T-helper 17 cell (primary cell): ENCODE measurements around the gene SYS1. TPM values are rescaled to one million over a fixed set of nuclear protein-coding genes. Genes with fewer than 3 reads are reported as not detected.

Experiments used
- ATAC-seq: fragments of 150-1000 bp; cut with Tn5 transposase; 2 replicates; pipeline ENCODE4 v1.10.0; 2021; ENCODE audit warnings: mild to moderate bottlenecking, moderate library complexity
- DNase-seq, 3 donors: peaks; one replicate each; pipeline versions ENCODE4 v3.0.0 to v3.0.0-alpha.2; 2020 to 2021
- H3K9me3 ChIP-seq: one replicate; pipeline ENCODE4 v1.7.0; 2013; ENCODE audit warnings: low read length, mild to moderate bottlenecking; ENCODE audit not compliant: control insufficient read depth, poor library complexity, severe bottlenecking
- H3K27ac Mint-ChIP-seq: one replicate; pipeline ENCODE4 v1.8.0; 2022; ENCODE audit warnings: mild to moderate bottlenecking, moderate library complexity, mixed read lengths
- H3K27me3 Mint-ChIP-seq: one replicate; pipeline ENCODE4 v1.8.0; 2022; ENCODE audit warnings: mixed read lengths
- H3K36me3 Mint-ChIP-seq: one replicate; pipeline ENCODE4 v1.8.0; 2022; ENCODE audit warnings: low read depth, mixed read lengths
- H3K4me1 Mint-ChIP-seq: one replicate; pipeline ENCODE4 v1.8.0; 2022; ENCODE audit warnings: mild to moderate bottlenecking, mixed read lengths
- H3K4me3 Mint-ChIP-seq: one replicate; pipeline ENCODE4 v1.8.0; 2022; ENCODE audit warnings: mild to moderate bottlenecking, moderate library complexity, mixed read lengths
- total RNA-seq, 4 donors: library from RNA in 2 of 4; stranded (reverse) in 2 of 4; gene quantifications; one replicate each; pipeline ENCODE4 v1.2.3 and lab custom pipeline; 2022 to 2026

Gene SYS1
- total RNA-seq, 2 donors from 2014 or later = 93.3 to 99.5 TPM

DNA sequence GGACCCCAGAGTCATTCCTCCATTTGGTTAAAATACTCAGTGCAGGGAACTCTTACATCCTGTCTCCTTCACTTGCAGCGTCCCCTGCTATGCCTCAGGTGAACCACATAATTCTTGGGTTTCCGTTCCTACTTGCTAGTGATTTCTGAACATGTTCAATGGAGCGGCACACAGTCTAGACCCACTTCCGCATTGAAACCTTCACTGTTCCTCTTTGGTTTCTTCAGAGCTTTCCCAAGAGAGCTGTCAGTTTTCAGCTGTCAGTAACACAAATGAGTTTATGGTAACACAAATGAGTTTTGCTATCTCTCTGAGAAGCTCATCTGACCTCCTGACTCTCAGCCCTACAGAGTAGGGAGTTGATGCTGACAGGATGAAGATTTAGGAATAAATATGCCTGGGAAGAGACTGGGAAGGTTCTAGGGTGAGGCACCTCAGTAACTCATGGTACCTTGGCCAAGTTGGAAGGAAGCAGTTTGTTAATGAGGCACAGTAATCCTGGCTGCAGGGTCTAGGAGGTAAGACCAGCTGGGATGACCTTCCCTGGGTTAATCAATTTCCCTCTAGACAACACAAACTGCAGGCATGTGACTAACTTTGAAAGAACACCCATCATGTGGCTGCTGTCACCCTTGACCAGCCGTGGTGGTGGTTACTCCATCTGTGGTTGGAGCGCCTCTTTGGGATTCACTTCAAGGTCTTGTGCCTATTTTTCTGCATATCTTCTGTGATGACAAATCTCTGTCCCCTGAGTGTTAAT lies 5.4 kb downstream of the SYS1 start:
- Mint-ChIP-seq H3K4me3 (peak overlapping the region; percentile 81), H3K36me3 (no peaks in the 10 kb centered on the region), H3K27ac (peak overlapping the region; percentile 79), H3K4me1 (peaks cover 32% of the 10 kb centered on the region), H3K27me3 (no peaks in the 10 kb centered on the region)
- H3K9me3 ChIP-seq = no peaks in the 10 kb centered on the region
- ATAC-seq = peak; percentile 68
- no peak for DNase-seq

- no peaks in the 10 kb centered on the region for H3K9me3 ChIP-seq
- Mint-ChIP-seq H3K27ac (peak overlapping the region; percentile 16), H3K27me3 (no peaks in the 10 kb centered on the region), H3K4me3 (no peak overlapping the region), H3K36me3 (no peaks in the 10 kb centered on the region), H3K4me1 (peaks cover 29% of the 10 kb centered on the region)
- ATAC-seq = no peak
- DNase-seq = no peak
Measured at GRCh38 chr20:45370571-45371160, 7.7 kb downstream of the SYS1 start.

DNA sequence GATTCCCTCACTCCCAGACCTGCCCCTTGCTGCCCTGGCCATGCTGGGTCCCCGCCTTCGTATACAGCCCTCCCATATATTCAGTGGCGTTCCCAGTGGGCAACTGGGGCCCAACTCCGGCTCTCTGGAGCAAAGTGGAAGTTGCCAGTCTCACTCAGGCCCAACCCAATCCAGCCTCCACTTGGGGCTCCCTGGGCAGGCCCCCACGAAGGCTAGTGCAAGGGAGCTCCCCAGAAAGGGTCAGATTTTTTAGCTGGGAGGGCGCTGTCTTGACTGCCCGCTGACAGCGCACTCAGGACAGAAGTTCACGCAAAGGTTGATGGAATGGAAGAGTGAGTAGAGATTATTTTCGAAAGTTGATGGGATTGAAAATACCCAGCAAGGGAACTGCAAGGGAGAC lies 9.3 kb downstream of the SYS1 start:
- H3K27ac Mint-ChIP-seq = peak overlapping the region; percentile 82
- ATAC-seq = no peak
- H3K27me3 Mint-ChIP-seq = no peaks in the 10 kb centered on the region
- no peaks in the 10 kb centered on the region for H3K9me3 ChIP-seq
- H3K4me3 Mint-ChIP-seq = peak overlapping the region; percentile 87
- H3K36me3 Mint-ChIP-seq = no peaks in the 10 kb centered on the region
- DNase-seq = no peak
- peaks cover 25% of the 10 kb centered on the region for H3K4me1 Mint-ChIP-seq

DNA sequence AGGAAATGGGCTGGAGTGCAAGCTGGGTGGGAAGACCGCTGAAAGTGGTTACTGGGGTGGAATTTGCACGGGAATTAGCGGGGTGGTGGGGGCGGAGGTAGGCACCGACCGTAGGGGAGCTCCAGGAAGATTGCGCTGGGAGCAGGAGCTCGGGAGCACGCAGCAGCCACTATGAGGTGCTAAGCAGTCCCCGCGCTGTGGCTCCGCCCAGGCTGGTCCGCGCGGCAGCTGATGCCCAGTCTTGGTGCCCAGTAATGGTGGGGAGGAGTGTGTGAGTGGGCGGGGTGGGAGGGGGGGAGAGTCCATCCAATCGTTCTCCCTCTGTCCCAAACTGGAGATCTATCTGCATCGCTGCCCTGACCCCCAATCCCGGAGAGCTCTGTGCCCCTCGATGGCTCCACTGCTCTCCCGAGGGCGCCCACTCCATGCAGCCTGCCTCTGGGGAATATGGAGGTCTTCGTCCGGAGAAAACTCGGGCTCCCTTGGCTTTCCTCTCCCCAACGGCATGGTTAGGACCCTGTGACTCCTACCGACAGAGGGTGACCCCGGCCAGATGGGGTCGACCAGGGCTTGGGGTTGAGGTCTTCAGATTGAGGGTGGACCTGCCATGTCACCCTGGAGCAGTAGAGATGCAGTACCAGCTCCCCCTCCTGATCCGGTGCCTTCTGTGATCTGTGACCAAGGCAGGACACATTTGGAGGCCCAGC lies 9.8 kb downstream of the SYS1 start:
- ATAC-seq = no peak
- H3K4me3 Mint-ChIP-seq = peak overlapping the region; percentile 91
- no peaks in the 10 kb centered on the region for H3K9me3 ChIP-seq
- no peaks in the 10 kb centered on the region for H3K27me3 Mint-ChIP-seq
- H3K4me1 Mint-ChIP-seq = peaks cover 24% of the 10 kb centered on the region
- H3K36me3 Mint-ChIP-seq = no peaks in the 10 kb centered on the region
- no peak for DNase-seq
- H3K27ac Mint-ChIP-seq = peak overlapping the region; percentile 82

- H3K4me1 Mint-ChIP-seq = peaks cover 16% of the 10 kb centered on the region
Measured at GRCh38 chr20:45373353-45374100, 10.6 kb downstream of the SYS1 start.

DNA sequence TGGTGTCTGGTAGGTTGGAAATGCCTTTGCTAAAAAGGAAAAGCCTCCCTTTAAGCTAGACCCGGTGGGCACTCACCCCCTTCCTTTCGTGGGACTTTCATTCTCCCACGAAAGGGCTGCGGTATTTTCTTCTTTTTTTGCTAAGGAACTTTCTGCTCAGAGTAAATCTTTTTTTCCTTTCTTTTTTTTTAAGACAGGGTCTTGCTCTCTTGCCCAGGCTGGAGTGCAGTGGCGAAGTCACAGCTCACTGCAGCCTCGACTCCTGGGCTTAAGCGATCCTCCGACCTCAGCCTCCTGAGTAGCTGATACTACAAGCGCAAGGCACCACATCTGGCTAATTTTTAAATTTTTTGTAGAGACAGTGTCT lies 11.1 kb downstream of the SYS1 start:
- peak overlapping the region; percentile 82 for H3K27ac Mint-ChIP-seq
- H3K36me3 Mint-ChIP-seq = no peaks in the 10 kb centered on the region
- no peak for ATAC-seq
- DNase-seq = no peak
- peak overlapping the region; percentile 91 for H3K4me3 Mint-ChIP-seq
- H3K9me3 ChIP-seq = no peaks in the 10 kb centered on the region
- H3K4me1 Mint-ChIP-seq = peaks cover 16% of the 10 kb centered on the region
- H3K27me3 Mint-ChIP-seq = no peaks in the 10 kb centered on the region

More at GRCh38 chr20:45373353-45374100, 10.6 kb downstream of the SYS1 start:
- no peaks in the 10 kb centered on the region for H3K9me3 ChIP-seq
- Mint-ChIP-seq H3K4me3 (peak overlapping the region; percentile 91), H3K27ac (peak overlapping the region; percentile 82), H3K36me3 (no peaks in the 10 kb centered on the region), H3K27me3 (no peaks in the 10 kb centered on the region)
- peak; percentile 76 to 90 (median 80) for DNase-seq
- peak; percentile 90 for ATAC-seq

DNA sequence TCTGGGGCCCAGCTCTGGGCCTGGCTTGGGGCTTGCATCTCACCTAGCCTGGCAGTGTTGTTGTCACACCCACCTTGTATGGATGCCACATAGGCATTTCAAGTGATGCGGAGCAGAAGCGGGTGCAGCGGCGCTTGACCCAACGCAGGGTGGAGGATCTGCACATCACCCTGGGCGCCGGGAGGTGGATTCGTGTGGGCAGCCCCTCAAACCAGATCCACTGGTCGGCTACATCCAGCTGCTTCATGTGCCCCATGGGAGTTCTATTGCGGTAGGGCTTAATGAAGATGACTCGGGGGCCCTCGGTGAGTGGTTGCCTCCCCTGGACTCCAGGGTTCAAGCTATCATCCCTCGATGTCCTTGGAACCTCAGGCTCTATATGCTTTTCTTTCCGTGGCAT lies 12.0 kb downstream of the SYS1 start:
- H3K36me3 Mint-ChIP-seq = no peaks in the 10 kb centered on the region
- peaks cover 16% of the 10 kb centered on the region for H3K4me1 Mint-ChIP-seq
- no peak overlapping the region for H3K27ac Mint-ChIP-seq
- DNase-seq (no peak), ATAC-seq (no peak)
- H3K9me3 ChIP-seq = no peaks in the 10 kb centered on the region
- peak overlapping the region; percentile 52 for H3K4me3 Mint-ChIP-seq
- H3K27me3 Mint-ChIP-seq = no peaks in the 10 kb centered on the region

- ATAC-seq = no peak
- no peak overlapping the region for H3K27ac Mint-ChIP-seq
- H3K4me1 Mint-ChIP-seq = peaks cover 15% of the 10 kb centered on the region
- H3K4me3 Mint-ChIP-seq = no peak overlapping the region
- DNase-seq = no peak
- no peaks in the 10 kb centered on the region for H3K27me3 Mint-ChIP-seq
- H3K9me3 ChIP-seq = no peaks in the 10 kb centered on the region
- H3K36me3 Mint-ChIP-seq = peaks cover 2% of the 10 kb centered on the region
Measured at GRCh38 chr20:45377269-45377668, 14.3 kb downstream of the SYS1 start.

- H3K4me3 Mint-ChIP-seq = no peak within 1 kb of the TSS
- DNase-seq = no peak
- H3K4me1 Mint-ChIP-seq = peaks cover 15% of the 10 kb centered on the region
- no peaks in the 10 kb centered on the region for H3K27me3 Mint-ChIP-seq
- no peak within 1 kb of the TSS for H3K27ac Mint-ChIP-seq
- H3K36me3 Mint-ChIP-seq = peaks cover 2% of the 10 kb centered on the region
- no peaks in the 10 kb centered on the region for H3K9me3 ChIP-seq
- no peak for ATAC-seq
Measured at GRCh38 chr20:45378191-45378590, 15.2 kb downstream of the SYS1 start, which contains the start of gene TP53TG5. TP53TG5 (minus strand) TSS chr20:45378325; CDS start chr20:45378236, 89 bp downstream.

- no peak overlapping the region for H3K27ac Mint-ChIP-seq
- no peak for DNase-seq
- H3K27me3 Mint-ChIP-seq = no peaks in the 10 kb centered on the region
- ATAC-seq = no peak
- H3K36me3 Mint-ChIP-seq = peaks cover 2% of the 10 kb centered on the region
- H3K9me3 ChIP-seq = no peaks in the 10 kb centered on the region
- H3K4me1 Mint-ChIP-seq = peaks cover 16% of the 10 kb centered on the region
- H3K4me3 Mint-ChIP-seq = no peak overlapping the region
Measured at GRCh38 chr20:45387274-45387673, 24.3 kb downstream of the SYS1 start.

DNA sequence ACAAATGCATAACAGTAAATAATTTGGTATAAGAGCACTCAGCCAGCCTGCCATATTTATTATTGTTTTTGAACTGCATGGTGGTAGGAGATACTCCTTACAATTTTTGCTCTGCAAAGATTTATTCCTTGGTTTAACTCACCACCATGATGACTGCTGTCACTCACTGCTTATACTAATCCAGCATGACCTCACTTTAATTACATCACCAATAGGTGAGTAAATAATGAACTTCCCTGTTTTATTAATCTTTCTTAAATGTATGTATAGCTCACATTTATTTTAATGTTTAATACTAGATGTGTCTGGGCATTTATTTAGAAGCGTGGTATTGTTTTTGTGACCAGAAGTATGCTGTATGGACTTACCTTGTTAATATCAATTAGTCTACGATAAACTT lies 28.0 kb downstream of the SYS1 start:
- no peak for ATAC-seq
- peaks cover 4% of the 10 kb centered on the region for H3K36me3 Mint-ChIP-seq
- no peak for DNase-seq
- no peak overlapping the region for H3K27ac Mint-ChIP-seq
- H3K4me1 Mint-ChIP-seq = peaks cover 14% of the 10 kb centered on the region
- no peaks in the 10 kb centered on the region for H3K9me3 ChIP-seq
- no peaks in the 10 kb centered on the region for H3K27me3 Mint-ChIP-seq
- no peak overlapping the region for H3K4me3 Mint-ChIP-seq

DNA sequence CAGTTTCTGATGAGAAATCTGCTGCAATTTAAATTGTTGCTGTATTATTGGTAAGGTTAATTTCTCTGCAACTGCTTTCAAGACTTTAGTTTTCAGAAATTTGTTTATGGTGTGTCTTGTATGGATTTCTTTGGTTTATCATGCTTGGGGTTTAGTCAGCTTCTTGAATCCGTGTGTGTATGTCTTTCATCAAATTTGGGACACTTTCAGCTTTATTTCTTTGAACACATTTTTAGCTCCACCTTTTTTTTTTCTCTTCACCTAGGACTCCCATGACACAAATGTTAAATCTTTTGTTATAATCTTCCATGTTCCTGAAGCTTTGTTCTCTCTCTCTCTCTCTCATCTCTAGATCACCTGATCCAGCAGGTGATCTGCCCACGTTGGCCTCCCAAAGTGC lies 28.6 kb downstream of the SYS1 start:
- ATAC-seq (no peak), DNase-seq (no peak)
- peaks cover 4% of the 10 kb centered on the region for H3K36me3 Mint-ChIP-seq
- H3K27me3 Mint-ChIP-seq = no peaks in the 10 kb centered on the region
- H3K27ac Mint-ChIP-seq = peak overlapping the region; percentile 70
- peak overlapping the region; percentile 63 for H3K4me3 Mint-ChIP-seq
- H3K4me1 Mint-ChIP-seq = peaks cover 14% of the 10 kb centered on the region
- no peaks in the 10 kb centered on the region for H3K9me3 ChIP-seq

DNA sequence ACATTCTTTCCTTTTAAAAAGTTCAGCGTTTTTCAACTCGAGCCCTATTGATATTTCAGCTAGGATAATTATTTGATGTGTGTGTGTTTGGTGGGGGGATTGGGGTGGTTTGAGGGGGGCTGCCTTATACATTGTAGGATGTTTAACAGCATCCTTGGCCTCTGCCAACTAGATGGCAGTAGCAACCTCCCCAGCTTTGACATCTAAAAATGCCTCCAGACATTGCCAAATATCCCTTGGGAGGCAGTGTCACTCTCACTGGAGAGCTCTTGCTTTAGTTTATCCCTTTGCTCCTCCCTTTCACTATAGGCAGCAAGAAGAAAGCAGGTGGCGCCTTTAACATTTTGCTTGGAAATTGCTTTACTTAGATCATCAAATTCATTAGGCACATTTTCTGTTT lies 29.8 kb downstream of the SYS1 start:
- H3K27ac Mint-ChIP-seq = no peak overlapping the region
- peaks cover 12% of the 10 kb centered on the region for H3K4me1 Mint-ChIP-seq
- no peak overlapping the region for H3K4me3 Mint-ChIP-seq
- DNase-seq (no peak), ATAC-seq (no peak)
- no peaks in the 10 kb centered on the region for H3K9me3 ChIP-seq
- peaks cover 2% of the 10 kb centered on the region for H3K36me3 Mint-ChIP-seq
- H3K27me3 Mint-ChIP-seq = no peaks in the 10 kb centered on the region
